Spleen (tissue), 7 donors: ENCODE results near the gene LRP10.

Source experiments
- POLR2A ChIP-seq, 3 donors: fragments of 450-650 bp; IDR thresholded peaks; one replicate each; pipeline ENCODE4 v1.5.1; 2017; ENCODE audit warnings: antibody characterized with exemption in 3 of 3, mild to moderate bottlenecking in 1 of 3
- TF ChIP-seq, protein P1 (sequence below), 11 experiments: fragments of 200-600 bp in 7 of 11; fragments of 450-650 bp in 4 of 11; sonication (generic) in 4 of 11; IDR thresholded peaks in 8 of 11; conservative IDR thresholded peaks in 3 of 11; 1 replicate in 7 of 11; 2 replicates in 4 of 11; pipeline versions ENCODE4 v1.4.0 to v1.8.0; 2016 to 2021; ENCODE audit warnings: antibody characterized with exemption in 11 of 11, inconsistent platforms in 4 of 11, mild to moderate bottlenecking in 1 of 11
- donor health status: DM: no; HTN: no; CAD: no; lungs with moderate emphysema.
- donor health status: DM: no; HTN: no; CAD: no.
- donor health status: DM: no; HTN: no; CAD: no.

DNA sequence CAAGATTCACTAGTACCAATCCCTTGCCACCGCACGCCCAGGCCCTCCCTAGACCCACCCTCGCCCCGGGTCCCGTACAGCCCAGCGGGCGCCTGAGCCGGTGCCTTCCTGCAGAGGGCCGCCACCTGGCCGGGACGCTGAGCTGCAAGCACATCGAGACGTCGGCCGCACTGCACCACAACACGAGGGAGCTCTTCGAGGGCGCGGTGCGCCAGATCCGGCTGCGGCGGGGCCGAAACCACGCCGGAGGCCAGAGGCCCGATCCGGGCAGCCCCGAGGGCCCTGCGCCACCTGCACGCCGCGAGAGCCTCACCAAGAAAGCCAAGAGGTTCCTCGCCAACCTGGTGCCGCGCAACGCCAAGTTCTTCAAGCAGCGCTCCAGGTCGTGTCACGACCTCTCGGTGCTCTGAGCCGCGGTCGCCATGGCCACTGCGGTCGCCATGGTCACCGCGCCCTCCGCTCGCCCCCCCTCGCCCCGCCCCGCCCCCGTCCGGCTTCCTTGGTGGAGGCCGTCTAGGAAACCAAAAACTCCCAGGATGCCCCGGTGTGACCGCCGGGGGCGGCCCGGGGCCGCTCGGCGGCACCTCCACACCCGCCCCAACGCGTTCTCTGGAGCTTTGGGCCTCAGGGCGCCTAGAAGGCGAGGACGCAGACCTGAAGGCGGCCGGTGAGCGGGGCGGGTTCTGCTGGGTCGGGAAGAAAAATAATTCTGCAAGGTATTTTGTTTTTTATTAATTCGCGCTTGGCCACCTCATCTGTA lies 15.1 kb downstream of the LRP10 start:
- TF ChIP-seq, protein P1, sequence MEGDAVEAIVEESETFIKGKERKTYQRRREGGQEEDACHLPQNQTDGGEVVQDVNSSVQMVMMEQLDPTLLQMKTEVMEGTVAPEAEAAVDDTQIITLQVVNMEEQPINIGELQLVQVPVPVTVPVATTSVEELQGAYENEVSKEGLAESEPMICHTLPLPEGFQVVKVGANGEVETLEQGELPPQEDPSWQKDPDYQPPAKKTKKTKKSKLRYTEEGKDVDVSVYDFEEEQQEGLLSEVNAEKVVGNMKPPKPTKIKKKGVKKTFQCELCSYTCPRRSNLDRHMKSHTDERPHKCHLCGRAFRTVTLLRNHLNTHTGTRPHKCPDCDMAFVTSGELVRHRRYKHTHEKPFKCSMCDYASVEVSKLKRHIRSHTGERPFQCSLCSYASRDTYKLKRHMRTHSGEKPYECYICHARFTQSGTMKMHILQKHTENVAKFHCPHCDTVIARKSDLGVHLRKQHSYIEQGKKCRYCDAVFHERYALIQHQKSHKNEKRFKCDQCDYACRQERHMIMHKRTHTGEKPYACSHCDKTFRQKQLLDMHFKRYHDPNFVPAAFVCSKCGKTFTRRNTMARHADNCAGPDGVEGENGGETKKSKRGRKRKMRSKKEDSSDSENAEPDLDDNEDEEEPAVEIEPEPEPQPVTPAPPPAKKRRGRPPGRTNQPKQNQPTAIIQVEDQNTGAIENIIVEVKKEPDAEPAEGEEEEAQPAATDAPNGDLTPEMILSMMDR (IDR thresholded peaks at IDR 0.05 in 8 of 11, conservative IDR thresholded peaks at IDR 0.05 in 3 of 11), result peak in 8 of 11 experiments; percentile 9 to 38 (median 18)
- peak in 1 of 3 donors; percentile 14 for TF ChIP-seq POLR2A (IDR thresholded peaks at IDR 0.05)
